HepG2 (cell line): ENCODE measurements around the gene RNF8. TPM values are rescaled to one million over a fixed set of nuclear protein-coding genes. Genes with fewer than 3 reads are reported as not detected.

Experiments
- ATAC-seq: fragments of 200-7000 bp; cut with Tn5 transposase; 3 replicates; pipeline ENCODE4 v1.9.1; 2020; ENCODE audit warnings: mild to moderate bottlenecking, moderate library complexity
- BruUV-seq: library from RNA; stranded (reverse); fragments of 400-500 nt; replicated peaks from 2 replicates; lab custom pipeline; 2021; lab: Mats Ljungman, UMichigan
- CTCF ChIA-PET: fragments of 300-600 bp; formaldehyde crosslinking; extraction: SDS; loops from one replicate; lab custom pipeline; 2021; ENCODE audit warnings: low total read pairs, inconsistent platforms, low intra/inter-chr PET ratio; lab: Yijun Ruan, JAX
- POLR2A ChIA-PET: fragments of 350-600 bp; sonication (Branson Sonifier 250); formaldehyde crosslinking; loops from one replicate; lab custom pipeline; 2020; ENCODE audit warnings: antibody characterized with exemption, inconsistent platforms; lab: Yijun Ruan, JAX
- DNase-seq: peaks from one replicate; pipeline ENCODE4 v3.0.0-alpha.2; 2015; ENCODE audit warnings: low spot score
- FAIRE-seq: peaks from 3 replicates; lab custom pipeline; 2011; peaks lifted over from hg19 to GRCh38; lab: Jason Lieb, UNC
- H2AFZ ChIP-seq: one replicate; pipeline ENCODE4 v1.6.1; 2011; ENCODE audit warnings: low read length, inconsistent platforms
- H3K27ac ChIP-seq: fragments of 300-600 bp; 3 replicates; pipeline ENCODE4 v1.8.0; 2011; ENCODE audit warnings: mixed run types, mild to moderate bottlenecking, mixed read lengths, low read length, inconsistent platforms; ENCODE audit not compliant: insufficient read depth; ENCODE audit errors: extremely low read length
- H3K27me3 ChIP-seq, 2 experiments: fragments of 200-600 bp in 1 of 2; 2 replicates in 1 of 2; 3 replicates in 1 of 2; pipeline versions ENCODE4 v1.6.0 to v1.8.0; 2011; ENCODE audit warnings: low read length in 2 of 2, mild to moderate bottlenecking in 2 of 2, moderate library complexity in 2 of 2, inconsistent platforms in 1 of 2; ENCODE audit not compliant: insufficient read depth in 2 of 2, control insufficient read depth in 1 of 2
- H3K36me3 ChIP-seq, 2 experiments: fragments of 200-600 bp in 1 of 2; replicated peaks in 1 of 2; 2 replicates in 1 of 2; 3 replicates in 1 of 2; pipeline versions ENCODE4 v1.5.1 to v1.8.0; 2011; ENCODE audit warnings: low read length in 2 of 2, inconsistent platforms in 1 of 2; ENCODE audit not compliant: insufficient read depth in 2 of 2, control insufficient read depth in 1 of 2
- H3K4me1 ChIP-seq: 2 replicates; pipeline ENCODE4 v1.5.1; 2012; ENCODE audit warnings: low read length, inconsistent platforms; ENCODE audit not compliant: insufficient read depth
- H3K4me2 ChIP-seq: 2 replicates; pipeline ENCODE4 v1.6.0; 2011; ENCODE audit warnings: low read depth, low read length, inconsistent platforms
- H3K4me3 ChIP-seq, 3 experiments: fragments of 200-600 bp in 1 of 3; sonication (generic), shearing (Covaris generic) in 1 of 3; replicated peaks in 1 of 3; 2 replicates each; pipeline ENCODE4 v1.5.1; 2011 to 2016; ENCODE audit warnings: low read length in 3 of 3, inconsistent platforms in 2 of 3, low read depth in 2 of 3, mild to moderate bottlenecking in 2 of 3, control low read depth in 1 of 3, mixed read lengths in 1 of 3; ENCODE audit not compliant: insufficient read depth in 1 of 3
- H3K79me2 ChIP-seq: one replicate; pipeline ENCODE4 v1.6.1; 2011; ENCODE audit warnings: low read length, inconsistent platforms; ENCODE audit not compliant: insufficient read depth
- H3K9ac ChIP-seq: 2 replicates; pipeline ENCODE4 v1.6.0; 2011; ENCODE audit warnings: mild to moderate bottlenecking, low read depth, low read length, inconsistent platforms; ENCODE audit not compliant: insufficient read depth
- H3K9me3 ChIP-seq: 2 replicates; pipeline ENCODE4 v1.5.1; 2012; ENCODE audit warnings: mild to moderate bottlenecking, low read length
- H4K20me1 ChIP-seq: 2 replicates; pipeline ENCODE4 v1.6.0; 2011; ENCODE audit warnings: inconsistent platforms, mild to moderate bottlenecking, low read length, moderate library complexity; ENCODE audit not compliant: insufficient read depth
- CCDC6 ChIP-seq: sonication (generic); formaldehyde crosslinking; IDR thresholded peaks from 2 replicates; pipeline ENCODE4 v1.8.1; 2022; ENCODE audit warnings: mild to moderate bottlenecking, missing genetic modification reagents, moderate library complexity
- DMTF1 ChIP-seq: sonication (generic); formaldehyde crosslinking; IDR thresholded peaks from 2 replicates; pipeline ENCODE4 v1.4.0; 2020; ENCODE audit warnings: mild to moderate bottlenecking, missing genetic modification reagents
- DPF2 ChIP-seq: sonication (generic); formaldehyde crosslinking; IDR thresholded peaks from 2 replicates; pipeline ENCODE4 v1.4.0; 2020; ENCODE audit warnings: mild to moderate bottlenecking, low read depth, missing genetic modification reagents, borderline replicate concordance
- SOX6 ChIP-seq, 2 experiments: fragments of 450-650 bp in 1 of 2; sonication (generic) in 1 of 2; formaldehyde crosslinking in 1 of 2; IDR thresholded peaks; 2 replicates each; pipeline versions ENCODE4 v1.4.0 to v1.6.1; 2017 to 2020; ENCODE audit warnings: antibody characterized with exemption in 1 of 2, mild to moderate bottlenecking in 1 of 2, missing genetic modification reagents in 1 of 2
- TBP ChIP-seq: sonication (generic); formaldehyde crosslinking; IDR thresholded peaks from 2 replicates; pipeline ENCODE4 v1.5.0; 2020; ENCODE audit warnings: missing genetic modification reagents
- TRAFD1 ChIP-seq: sonication (generic); formaldehyde crosslinking; IDR thresholded peaks from 2 replicates; pipeline ENCODE4 v1.5.1; 2020; ENCODE audit warnings: missing genetic modification reagents, mild to moderate bottlenecking, borderline replicate concordance
- ZFYVE20 ChIP-seq: sonication (generic); formaldehyde crosslinking; IDR thresholded peaks from 2 replicates; pipeline ENCODE4 v1.8.0; 2023; ENCODE audit warnings: low read depth, mild to moderate bottlenecking, moderate library complexity, missing genetic modification reagents, borderline replicate concordance
- ZNF17 ChIP-seq: sonication (generic); formaldehyde crosslinking; IDR thresholded peaks from 2 replicates; pipeline ENCODE4 v1.5.0; 2020; ENCODE audit warnings: mild to moderate bottlenecking, missing genetic modification reagents
- ZNF296 ChIP-seq: sonication (generic); formaldehyde crosslinking; conservative IDR thresholded peaks from 2 replicates; pipeline ENCODE4 v1.5.0; 2020; ENCODE audit warnings: mild to moderate bottlenecking, missing genetic modification reagents
- ZNF572 ChIP-seq: sonication (generic); formaldehyde crosslinking; IDR thresholded peaks from 2 replicates; pipeline ENCODE4 v1.5.1; 2020; ENCODE audit warnings: mild to moderate bottlenecking, missing genetic modification reagents
- ZNF607 ChIP-seq: sonication (generic); formaldehyde crosslinking; IDR thresholded peaks from 2 replicates; pipeline ENCODE4 v1.5.1; 2020; ENCODE audit warnings: missing genetic modification reagents, mild to moderate bottlenecking, borderline replicate concordance
- ZNF629 ChIP-seq: sonication (generic); formaldehyde crosslinking; conservative IDR thresholded peaks from 2 replicates; pipeline ENCODE4 v1.5.0; 2020; ENCODE audit warnings: missing genetic modification reagents
- ZNF776 ChIP-seq: sonication (generic); formaldehyde crosslinking; IDR thresholded peaks from 2 replicates; pipeline ENCODE4 v1.4.0; 2020; ENCODE audit warnings: mild to moderate bottlenecking, missing genetic modification reagents
- ZSCAN30 ChIP-seq: sonication (generic); formaldehyde crosslinking; IDR thresholded peaks from 2 replicates; pipeline ENCODE4 v1.5.0; 2020; ENCODE audit warnings: mild to moderate bottlenecking, missing genetic modification reagents
- WGBS: methylation state at CpG from one replicate; pipeline ENCODE4 v1.1.6; 2017; ENCODE audit warnings: low lambda C conversion rate; 5-methylcytosine and 5-hydroxymethylcytosine counted together
- in situ Hi-C: cut with HindIII; loops from 2 replicates; pipeline ENCODE4 v1.10.0; 2017; ENCODE audit warnings: low pct_unique_long_range_greater_than_20kb; ENCODE audit not compliant: extremely low pct_ligation_motif_present
- intact Hi-C: fragments of 100-400 bp; cut with micrococcal nuclease; formaldehyde crosslinking; loops from one replicate; pipeline ENCODE4 v1.10.0; 2022; ENCODE audit not compliant: unreplicated experiment
- polyA plus RNA-seq, 8 experiments: library from polyadenylated mRNA; depleted of rRNA in 3 of 8; stranded (reverse) in 7 of 8; unstranded in 1 of 8; fragments of >200 nt; fragmentation: Illumina TruSeq in 4 of 8; extraction: Trizol in 4 of 8; gene quantifications; 2 replicates each; pipeline versions ENCODE4 v1.2.1 to v1.2.3, GENCODE V29; 2011 to 2016; ENCODE audit warnings: low read depth in 4 of 8, missing spikeins in 1 of 8, mixed read lengths in 1 of 8; ENCODE audit not compliant: insufficient read depth in 1 of 8
- total RNA-seq, 5 experiments: library from RNA; depleted of rRNA; stranded (reverse); fragments of >200 nt; fragmentation: Illumina TruSeq; extraction: Trizol; gene quantifications; 2 replicates each; pipeline ENCODE4 v1.2.3, GENCODE V29; 2016; ENCODE audit warnings: low read depth in 1 of 5

RNF8 gene
- total and polyA plus RNA-seq, 2 of the 13 experiments (the other 11 are each of a cell fraction or from before 2014, with no cell fraction given): 21.8 to 47.6 TPM

DNA sequence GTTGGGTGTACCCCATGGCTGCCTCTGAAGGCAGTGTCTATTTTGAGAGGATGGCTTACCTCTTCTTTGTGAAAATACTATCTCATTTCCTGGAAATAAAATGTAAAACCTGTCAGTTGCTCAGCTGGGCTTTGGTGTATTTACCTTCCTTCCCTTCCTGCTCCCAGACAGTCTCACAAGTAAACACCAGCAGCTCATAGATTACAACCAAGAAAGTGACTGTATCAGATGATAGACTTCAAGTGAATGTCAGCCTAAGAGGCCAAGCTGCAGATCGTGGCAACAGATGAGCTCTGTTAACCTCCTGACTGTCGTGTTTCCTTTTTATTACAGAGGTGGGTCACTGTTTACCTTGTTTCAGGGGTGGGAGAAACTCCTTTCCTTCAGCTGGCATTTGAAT lies 37.3 kb downstream of the RNF8 start:
- Histone ChIP-seq H3K4me1 (no peaks in the 10 kb centered on the region), H3K27me3 (no peaks in the 10 kb centered on the region), H3K36me3 (peaks cover 8 to 53% of the 10 kb centered on the region in 2 experiments; a peak in 4 of 5 replicates), H3K9me3 (no peaks in the 10 kb centered on the region)
- TF ChIP-seq ZNF296: no peak
- no peak for TF ChIP-seq ZNF17
- no peak for TF ChIP-seq ZFYVE20
- no peak for TF ChIP-seq SOX6 (IDR thresholded peaks at IDR 0.05)
- no peak for TF ChIP-seq SOX6 (CRISPR knock-in tag; IDR thresholded peaks at IDR 0.05)
- TF ChIP-seq TBP (CRISPR knock-in tag): no peak
- TF ChIP-seq ZNF776 (CRISPR knock-in tag): no peak
- TF ChIP-seq, all 625 proteins: peak for 0
- ATAC-seq (no peak), DNase-seq (no peak), FAIRE-seq (no peak)
- Histone ChIP-seq H2AFZ (no peak overlapping the region), H3K4me2 (no peak overlapping the region), H3K4me3 (no peak overlapping the region), H3K27ac (no peak overlapping the region), H3K9ac (no peak overlapping the region), H4K20me1 (no peaks in the 10 kb centered on the region), H3K79me2 (no peaks in the 10 kb centered on the region)
- ChIA-PET CTCF (no interaction called here), POLR2A (no interaction called here)
- in situ Hi-C loops: no loop called here
- no TSS peak for BruUV-seq
- 95% methylated on average over 2 of the region's 2 CpGs for WGBS
- intact Hi-C loops: no loop called here

DNA sequence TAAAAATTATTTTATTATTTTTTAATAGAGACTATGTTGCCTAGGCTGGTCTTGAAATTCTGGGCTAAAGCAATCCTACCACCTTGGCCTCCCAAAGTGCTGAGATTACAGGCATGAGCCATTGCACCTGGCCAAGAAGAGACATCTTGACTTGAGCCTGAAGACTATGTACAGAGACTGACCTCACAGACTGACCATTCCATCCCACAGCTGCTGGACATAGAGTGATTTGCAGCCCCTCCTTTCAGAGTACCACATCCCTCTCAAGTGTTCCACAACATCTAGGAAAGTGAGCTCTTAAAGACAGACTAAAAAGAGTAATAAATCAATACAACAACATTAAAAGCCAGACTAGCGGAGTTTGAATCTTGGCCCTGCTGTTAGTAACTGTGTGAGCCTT lies 39.0 kb downstream of the RNF8 start:
- no peak overlapping the region for H2AFZ ChIP-seq
- H3K27me3 ChIP-seq: no peaks in the 10 kb centered on the region
- ChIA-PET POLR2A (no interaction called here), CTCF (no interaction called here)
- no peak overlapping the region for H3K4me3 ChIP-seq
- H3K4me2 ChIP-seq: no peak overlapping the region
- no peaks in the 10 kb centered on the region for H3K79me2 ChIP-seq
- 95% methylated on average over 1 of the region's 1 CpG for WGBS
- ATAC-seq (no peak), FAIRE-seq (no peak), DNase-seq (no peak)
- H3K9me3 ChIP-seq: no peaks in the 10 kb centered on the region
- in situ Hi-C loops: no loop called here
- H4K20me1 ChIP-seq: no peaks in the 10 kb centered on the region
- no TSS peak for BruUV-seq
- H3K27ac ChIP-seq: no peak overlapping the region
- H3K9ac ChIP-seq: no peak overlapping the region
- intact Hi-C loops: no loop called here
- H3K36me3 ChIP-seq: peaks cover 7 to 40% of the 10 kb centered on the region in 2 experiments; a peak in 4 of 5 replicates
- H3K4me1 ChIP-seq: no peaks in the 10 kb centered on the region
- TF ChIP-seq DMTF1 (no peak), ZNF572 (no peak), CCDC6 (CRISPR knock-in tag) (no peak), ZNF607 (CRISPR knock-in tag) (no peak), TRAFD1 (no peak), ZSCAN30 (CRISPR knock-in tag) (no peak), DPF2 (CRISPR knock-in tag) (no peak), ZNF629 (CRISPR knock-in tag) (no peak)
